AG09319 (cell line): ENCODE data around the gene EFNA1.

ENCODE experiments used
- DNase-seq: peaks from one replicate; pipeline ENCODE4 v3.0.0-alpha.2; 2010; ENCODE audit warnings: low read depth; ENCODE audit errors: extremely low read depth
- CTCF ChIP-seq: IDR thresholded peaks from 2 replicates; pipeline ENCODE4 v1.5.1; 2011; ENCODE audit warnings: low read depth, mild to moderate bottlenecking, inconsistent platforms, low read length, moderate library complexity

The EFNA1 gene

DNA sequence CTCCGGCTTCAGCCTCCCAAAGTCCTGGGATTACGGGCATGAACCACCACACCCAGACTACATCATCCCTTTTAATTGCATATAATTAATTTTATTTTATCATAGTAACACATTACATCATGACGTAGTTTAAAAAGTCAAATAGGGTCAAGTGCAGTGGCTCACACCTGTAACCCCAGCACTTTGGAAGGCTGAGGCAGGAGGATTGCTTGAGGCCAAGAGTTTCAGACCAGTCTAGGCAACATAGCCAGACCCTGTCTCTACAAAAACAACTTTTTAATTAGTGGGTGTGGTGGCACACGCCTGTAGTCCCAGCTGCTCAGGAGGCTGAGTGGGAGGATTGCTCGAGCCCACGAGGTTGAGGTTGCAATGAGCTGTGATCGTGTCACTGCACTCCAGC is 28.3 kb upstream of the EFNA1 start:
- DNase-seq, result no peak
- no peak for TF ChIP-seq CTCF

DNA sequence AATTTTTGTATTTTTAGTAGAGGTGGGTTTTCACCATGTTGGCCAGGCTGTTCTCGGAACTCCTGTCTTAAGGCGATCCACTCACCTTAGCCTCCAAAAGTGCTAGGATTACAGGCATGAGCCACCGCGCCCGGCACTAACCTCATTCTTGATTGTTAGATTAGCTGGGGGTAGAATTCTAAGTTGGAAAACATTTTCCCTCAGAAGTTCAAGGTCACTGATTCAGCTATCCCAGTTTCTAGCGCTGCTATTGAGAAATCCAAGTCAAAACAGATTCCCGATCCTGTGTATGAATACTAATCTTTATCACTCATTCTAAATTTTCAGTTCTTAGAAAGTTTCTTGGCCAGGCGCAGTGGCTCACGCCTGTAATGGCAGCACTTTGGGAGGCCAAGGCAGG is 24.4 kb upstream of the EFNA1 start:
- no peak for TF ChIP-seq CTCF
- no peak for DNase-seq

GRCh38 chr1:155104605-155105534 is 22.8 kb upstream of the EFNA1 start:
- no peak for TF ChIP-seq CTCF
- DNase-seq, result no peak

DNA sequence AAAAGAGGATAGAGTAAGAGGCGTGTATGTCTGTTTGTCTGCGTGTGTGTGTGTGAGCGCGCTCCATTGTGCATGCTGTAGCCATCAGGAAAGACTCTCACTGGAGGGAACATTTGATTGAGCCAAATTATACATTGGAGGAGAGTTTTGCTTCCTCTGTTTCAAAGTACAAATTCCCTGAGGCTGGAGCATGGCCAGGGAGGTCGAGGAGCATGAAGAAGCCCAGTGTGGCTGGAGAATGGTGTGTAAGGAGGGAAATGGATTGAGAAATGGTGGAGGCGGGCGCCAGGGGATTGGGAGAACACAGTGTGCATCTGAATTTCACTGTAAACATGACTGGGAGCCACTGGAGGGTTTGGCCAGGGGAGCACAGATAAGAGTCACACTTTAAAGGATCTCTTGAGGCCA is 22.1 kb upstream of the EFNA1 start:
- TF ChIP-seq CTCF, result no peak
- no peak for DNase-seq

- DNase-seq, result no peak
- no peak for TF ChIP-seq CTCF
Observed at GRCh38 chr1:155106862-155107261, 20.8 kb upstream of the EFNA1 start.

DNA sequence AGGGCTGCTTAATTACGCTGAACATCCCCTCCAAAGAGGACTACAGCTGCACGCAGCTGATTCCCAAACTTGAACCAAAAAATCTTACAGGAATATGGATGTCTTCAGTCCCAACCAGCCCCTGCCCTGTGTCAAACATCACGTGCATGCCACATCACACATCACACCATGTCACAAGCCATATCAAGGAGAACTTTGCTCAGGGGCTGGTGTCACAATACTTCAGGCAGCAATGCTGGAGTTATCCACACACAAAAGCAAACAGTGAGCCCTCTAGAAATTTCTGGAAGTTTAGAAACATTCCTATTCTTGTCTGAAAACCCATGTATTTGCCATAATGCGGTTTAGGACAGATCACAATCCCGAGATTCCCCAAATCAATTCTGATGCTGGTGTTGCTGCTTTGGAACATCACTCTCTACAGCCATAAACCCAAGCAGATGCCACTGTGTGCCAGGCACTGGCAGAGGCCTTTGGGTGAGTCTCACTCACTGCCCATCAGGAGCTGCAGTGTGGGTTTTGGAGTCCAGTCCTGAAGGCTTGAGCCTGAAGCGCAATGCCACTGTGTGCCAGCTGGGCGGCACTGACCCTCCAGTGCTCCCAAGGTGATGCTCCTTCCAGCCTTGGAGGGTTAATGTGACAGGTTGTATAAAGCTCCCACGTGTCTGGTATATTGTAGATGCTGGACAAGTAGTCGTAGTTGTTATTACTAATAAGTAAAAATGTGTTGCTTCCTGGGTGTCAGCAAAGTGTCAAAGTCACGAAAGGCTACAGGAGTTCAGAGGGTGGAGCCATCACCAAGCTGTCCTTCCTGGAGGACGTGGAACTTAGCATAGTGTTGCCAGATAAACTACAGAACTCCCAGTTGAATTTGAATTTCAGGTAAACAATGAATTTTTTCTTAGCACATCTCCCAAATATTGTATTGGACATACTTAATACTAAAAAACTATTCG is 20.1 kb upstream of the EFNA1 start:
- DNase-seq, result no peak
- TF ChIP-seq CTCF, result no peak

DNA sequence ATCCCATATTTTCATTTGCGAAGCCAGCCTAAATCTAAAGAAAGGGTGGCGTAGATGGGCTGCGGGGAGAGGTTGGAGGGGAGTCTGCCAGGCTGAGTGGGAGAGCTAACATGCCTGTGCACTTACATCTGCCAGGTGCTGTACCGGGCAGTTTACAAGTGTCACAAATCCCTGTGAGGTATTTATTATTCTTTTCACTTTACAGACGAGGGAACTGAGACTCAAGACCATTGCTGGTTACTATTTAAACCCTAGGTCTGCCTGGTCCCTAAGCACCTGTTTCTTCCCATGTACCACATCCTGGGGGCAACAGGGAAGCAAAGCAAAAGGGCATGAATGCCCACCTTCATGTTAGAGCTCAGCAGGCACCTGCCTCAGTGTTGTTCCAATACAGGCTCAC is 19.4 kb upstream of the EFNA1 start:
- no peak for DNase-seq
- TF ChIP-seq CTCF, result no peak
